GM19463 (cell line): ENCODE measurements around the gene CDH4.

Experiments
- ATAC-seq: cut with Tn5 transposase; IDR thresholded peaks from one replicate; pipeline ENCODE4 v1.9.1; 2021; ENCODE audit warnings: mild to moderate bottlenecking, moderate library complexity; ENCODE audit not compliant: unreplicated experiment

CDH4 gene

GRCh38 chr20:61804752-61805295, 552.8 kb downstream of the CDH4 start:
- ATAC-seq = no peak

GRCh38 chr20:61805365-61805764, 553.3 kb downstream of the CDH4 start:
- no peak for ATAC-seq

GRCh38 chr20:61805781-61806180, 553.7 kb downstream of the CDH4 start:
- no peak for ATAC-seq

DNA sequence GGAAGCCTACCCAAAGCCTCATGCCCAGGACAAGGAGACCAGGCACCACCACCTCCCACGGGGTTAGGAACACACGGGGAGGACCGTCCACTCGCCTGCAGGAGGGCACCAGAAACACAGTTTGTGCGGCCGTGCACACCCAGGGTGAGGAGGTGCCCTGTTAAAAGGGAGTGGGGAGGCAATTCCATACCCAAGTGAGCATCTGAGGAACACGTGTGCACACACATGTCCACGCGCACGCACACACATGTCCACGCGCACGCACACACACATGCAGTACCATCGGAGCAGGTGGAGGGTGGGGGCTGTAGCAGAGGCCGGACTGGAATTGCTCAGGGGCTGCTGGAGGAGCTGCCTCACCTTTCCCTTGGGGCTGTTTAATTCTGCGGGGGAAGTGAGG, 554.3 kb downstream of the CDH4 start:
- ATAC-seq = no peak

DNA sequence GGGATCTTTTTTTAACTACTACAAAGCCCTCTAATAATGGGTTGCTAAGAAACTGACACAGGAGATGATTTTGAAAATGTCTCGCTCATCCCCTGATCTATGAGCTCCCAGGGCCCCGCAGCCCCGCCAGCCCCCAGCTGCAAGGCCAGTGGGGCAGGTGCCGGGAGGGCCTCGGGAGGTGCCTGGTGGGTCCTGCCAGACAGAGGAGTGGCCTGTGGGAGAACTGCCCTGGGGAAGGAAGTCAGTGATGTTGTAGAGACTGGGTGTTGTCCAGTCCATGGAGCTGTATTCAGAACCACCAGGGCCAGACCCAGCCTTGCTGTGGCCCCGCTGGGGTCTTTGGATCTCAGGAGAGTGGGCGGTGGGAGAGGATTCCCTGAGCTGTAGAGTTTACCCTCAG, 554.9 kb downstream of the CDH4 start:
- ATAC-seq = no peak

DNA sequence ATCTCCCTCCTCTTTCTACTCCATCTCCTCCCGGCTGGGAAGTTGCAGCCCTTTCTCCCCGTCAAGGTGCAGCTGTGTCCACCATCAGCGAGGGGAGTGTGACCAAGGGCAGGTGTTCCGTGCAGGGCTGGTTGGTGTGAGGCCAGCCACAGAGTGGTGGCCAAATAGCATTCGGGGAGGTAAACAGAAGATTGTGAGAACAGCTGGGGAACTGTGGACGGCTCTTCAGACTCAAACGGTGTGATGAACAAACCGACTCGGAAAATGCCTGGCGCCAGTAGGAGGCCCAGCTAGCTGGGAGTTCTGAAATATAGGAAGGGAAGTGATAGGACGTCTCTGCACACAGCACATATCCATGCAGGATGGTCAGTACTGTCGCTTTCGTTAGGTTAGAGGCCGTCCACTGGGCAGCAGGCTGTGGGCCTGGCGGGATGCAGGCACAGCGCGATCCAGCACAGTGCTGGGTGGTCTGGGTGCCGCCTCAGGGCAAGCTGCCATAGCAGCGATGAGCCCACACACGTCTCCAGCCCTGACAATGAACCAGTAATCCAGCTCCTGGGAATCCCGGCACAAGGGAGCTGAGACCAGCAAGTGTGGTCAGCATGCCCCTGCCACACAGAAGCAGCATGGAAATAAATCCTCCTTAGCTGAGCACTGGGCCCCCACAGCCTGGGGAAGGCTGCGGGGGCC, 555.6 kb downstream of the CDH4 start:
- ATAC-seq = no peak

GRCh38 chr20:61808447-61808846, 556.4 kb downstream of the CDH4 start:
- no peak for ATAC-seq

DNA sequence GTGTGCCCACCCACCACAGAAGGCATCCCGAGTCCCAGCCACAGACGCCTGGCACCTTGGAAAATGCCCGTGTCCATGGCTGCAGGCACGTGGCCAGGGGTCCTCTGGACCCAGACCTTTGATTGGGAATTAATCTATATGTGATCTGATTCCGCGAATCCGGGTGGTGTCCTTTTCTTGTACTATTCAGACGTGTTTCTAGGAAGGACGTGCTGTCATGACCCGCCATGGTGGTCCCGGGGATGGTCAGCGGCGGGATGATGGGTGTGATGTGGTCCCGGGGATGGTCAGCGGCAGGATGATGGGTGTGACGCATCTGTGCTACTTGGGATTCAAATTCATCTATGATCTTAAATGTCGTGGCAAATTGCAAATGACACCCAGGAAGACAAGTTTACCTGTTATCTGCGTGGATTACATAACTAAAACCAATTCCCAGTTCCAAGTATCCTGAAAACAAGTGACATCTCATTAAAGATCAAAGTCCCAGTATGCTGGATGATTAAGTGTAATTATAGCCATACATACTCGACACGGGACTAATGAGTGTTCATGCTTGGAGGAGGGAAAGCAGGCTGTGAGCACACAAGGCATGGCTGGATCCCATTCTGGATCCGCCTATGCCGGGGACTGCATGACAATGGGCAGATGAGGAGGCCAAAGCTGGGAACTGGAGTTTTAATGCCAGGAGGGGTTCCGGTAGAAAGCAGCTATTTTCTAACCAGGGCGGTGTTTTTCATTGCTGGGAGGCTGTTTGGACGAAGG, 557.1 kb downstream of the CDH4 start:
- ATAC-seq = no peak

GRCh38 chr20:61810066-61810737, 558.1 kb downstream of the CDH4 start:
- no peak for ATAC-seq

- no peak for ATAC-seq
Observed at GRCh38 chr20:61810738-61811135, 558.7 kb downstream of the CDH4 start.

DNA sequence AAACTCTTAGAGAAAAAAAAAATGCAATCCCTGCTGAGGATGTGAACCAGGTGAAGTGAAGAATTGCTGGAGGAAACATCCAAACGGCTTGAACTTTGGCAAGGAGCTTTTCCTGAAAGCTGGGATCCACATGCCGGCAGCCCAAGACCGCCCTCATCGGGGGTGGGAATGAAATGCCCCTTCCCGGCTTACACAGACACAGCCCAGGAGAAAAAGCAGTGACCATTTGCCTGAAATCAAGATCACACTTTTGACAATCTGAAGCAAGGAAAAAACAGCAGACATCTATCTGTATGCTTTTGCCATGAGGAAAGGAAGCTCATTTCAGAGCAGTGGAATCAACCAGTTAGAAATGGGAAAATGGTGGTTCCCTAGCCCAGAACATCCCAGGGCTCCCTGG, 559.1 kb downstream of the CDH4 start:
- no peak for ATAC-seq

- ATAC-seq = no peak
Observed at GRCh38 chr20:61812121-61812844, 560.2 kb downstream of the CDH4 start.

- no peak for ATAC-seq
Observed at GRCh38 chr20:61812845-61813485, 560.9 kb downstream of the CDH4 start.

GRCh38 chr20:61813791-61814190, 561.7 kb downstream of the CDH4 start:
- ATAC-seq = no peak

DNA sequence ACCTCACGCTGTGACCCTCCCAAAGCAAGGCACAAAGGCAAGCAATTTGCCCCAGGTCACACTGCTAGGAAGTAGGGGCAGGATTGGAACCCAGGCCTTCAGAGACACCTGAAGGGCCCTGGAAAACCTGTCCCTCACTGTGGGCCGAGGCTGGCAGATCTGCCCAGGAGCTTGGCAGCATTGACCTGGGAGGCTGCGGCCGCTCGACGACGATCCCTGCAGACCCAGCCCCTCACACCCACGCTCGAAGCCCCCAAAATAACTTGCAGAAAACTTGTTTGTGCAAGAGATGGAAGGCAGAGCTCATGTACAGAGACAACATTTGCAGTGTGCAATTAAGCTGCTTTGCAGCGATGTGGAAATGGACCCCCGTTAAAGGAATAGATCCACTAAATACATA, 562.2 kb downstream of the CDH4 start:
- no peak for ATAC-seq

GRCh38 chr20:61814726-61815125, 562.7 kb downstream of the CDH4 start:
- no peak for ATAC-seq

- ATAC-seq = no peak
Observed at GRCh38 chr20:61815176-61815575, 563.1 kb downstream of the CDH4 start.

GRCh38 chr20:61815678-61816077, 563.6 kb downstream of the CDH4 start:
- ATAC-seq = no peak

GRCh38 chr20:61816606-61817460, 564.8 kb downstream of the CDH4 start:
- no peak for ATAC-seq

DNA sequence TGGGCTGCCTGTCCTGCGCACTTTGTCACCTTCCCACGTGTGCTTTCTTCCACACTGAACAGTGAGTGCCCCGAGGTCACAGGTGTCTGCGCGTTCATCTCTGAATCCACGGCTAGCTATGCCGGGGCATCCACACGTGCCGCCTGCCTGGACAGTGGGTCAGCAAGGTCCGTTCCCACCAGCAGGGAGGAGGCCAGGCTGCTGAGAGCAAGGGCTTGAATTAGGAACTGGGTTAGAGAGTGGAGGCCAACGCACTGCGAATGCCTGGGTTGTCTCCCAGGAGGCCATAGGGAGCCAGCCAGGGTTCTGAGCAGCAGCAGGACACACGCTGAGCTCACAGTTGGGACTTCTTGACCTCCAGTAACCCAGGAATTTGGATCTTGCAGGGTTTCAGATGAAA, 565.5 kb downstream of the CDH4 start:
- no peak for ATAC-seq
